NCI-H510A (cell line): Measurements from ENCODE around the gene KAT6B.
"Not testable (repeated sequence)": the region's sequence is repeated elsewhere in the genome, so short reads cannot be mapped to it uniquely, and the experiment has no call there.

Experiments
- DNase-seq: peaks from one replicate; lab custom pipeline; 2025; lab: John Stamatoyannopoulos, UW

The KAT6B gene

DNA sequence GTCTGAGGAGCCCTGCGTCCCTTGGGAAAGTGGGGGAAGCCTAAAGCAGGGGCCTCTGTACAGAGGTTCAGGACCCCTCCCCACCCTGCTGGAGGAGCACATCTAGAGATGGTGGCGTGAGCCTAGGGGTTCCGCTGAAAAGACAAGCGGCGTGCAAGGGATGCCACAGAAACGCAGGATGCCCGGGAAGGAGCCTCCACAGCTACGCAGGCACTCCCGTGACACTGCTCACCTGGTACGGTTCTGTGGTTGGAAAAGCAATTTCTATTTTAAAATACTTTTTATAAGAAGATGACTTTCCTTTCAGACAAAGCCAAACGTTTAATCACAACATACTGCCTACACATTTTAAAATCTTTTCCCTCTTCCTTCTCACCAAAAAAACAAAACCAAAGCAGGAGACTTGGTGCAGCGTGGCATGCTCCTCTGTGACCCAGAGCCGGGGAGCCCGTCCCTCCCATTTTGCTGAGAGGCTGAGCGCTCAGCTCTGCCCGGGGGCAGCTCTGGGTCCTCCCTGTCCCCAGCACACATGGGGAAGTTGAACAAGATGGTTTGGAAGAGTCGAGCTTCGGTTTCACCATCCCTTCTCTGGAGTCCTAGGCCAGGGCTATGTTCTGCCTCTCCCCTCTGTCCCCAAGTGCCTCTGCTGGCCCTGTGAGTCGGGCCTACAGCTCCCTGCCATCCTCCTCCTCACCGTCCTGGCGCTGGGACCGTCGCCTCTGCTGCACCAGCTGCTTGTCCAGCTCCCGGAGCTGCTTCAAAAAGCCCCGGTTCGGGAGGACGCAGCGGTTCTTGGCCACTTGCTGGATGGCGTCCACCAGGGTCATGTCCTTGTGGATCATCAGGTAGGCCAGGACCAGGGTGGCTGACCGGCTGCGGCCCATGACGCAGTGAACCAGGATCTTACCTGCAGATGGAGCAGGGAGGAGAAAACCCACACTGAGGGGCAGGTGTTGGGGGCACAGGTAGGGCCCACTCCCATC is 211.1 kb downstream of the KAT6B start:
- DNase-seq: no peak

DNA sequence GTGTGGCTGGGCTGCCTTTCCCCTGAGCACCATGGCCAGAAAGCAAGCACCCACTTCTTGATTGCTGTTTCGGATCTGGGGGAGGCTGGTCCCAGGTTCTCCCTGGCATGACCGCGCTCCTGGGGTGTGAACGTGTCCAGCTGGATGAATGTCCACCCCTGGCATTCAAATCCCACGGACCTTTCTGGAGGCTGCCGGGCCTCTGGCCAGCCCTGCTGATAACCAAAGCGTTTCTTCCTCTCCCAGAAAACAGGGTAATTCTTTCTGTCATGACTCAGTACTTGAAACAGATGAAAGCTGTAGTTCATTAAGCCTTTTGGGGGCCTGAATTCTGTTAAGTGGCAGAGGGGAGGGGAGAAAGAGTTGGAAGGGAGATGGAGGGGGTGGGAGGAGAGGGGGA is 211.9 kb downstream of the KAT6B start:
- no peak for DNase-seq

DNA sequence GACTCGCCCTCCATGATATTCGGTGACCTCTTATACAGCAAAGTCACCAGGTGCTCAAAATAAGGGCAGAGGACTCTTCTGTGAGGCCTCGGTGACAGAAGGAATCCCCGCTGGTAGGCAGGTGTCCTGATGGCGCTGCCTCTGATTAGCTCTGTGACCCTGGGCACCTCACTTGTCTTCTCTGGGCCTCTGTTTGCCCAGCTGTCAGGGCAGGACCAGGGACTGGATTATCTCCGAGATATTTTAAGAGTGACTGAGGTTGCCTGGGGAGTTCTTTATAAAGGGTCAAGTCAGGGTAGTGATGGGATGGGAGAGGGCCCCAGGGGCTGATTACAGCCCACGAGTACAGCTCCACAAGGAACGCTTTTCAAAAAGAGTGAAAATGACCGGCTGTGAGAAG is 214.2 kb downstream of the KAT6B start:
- peak; percentile 57 for DNase-seq

DNA sequence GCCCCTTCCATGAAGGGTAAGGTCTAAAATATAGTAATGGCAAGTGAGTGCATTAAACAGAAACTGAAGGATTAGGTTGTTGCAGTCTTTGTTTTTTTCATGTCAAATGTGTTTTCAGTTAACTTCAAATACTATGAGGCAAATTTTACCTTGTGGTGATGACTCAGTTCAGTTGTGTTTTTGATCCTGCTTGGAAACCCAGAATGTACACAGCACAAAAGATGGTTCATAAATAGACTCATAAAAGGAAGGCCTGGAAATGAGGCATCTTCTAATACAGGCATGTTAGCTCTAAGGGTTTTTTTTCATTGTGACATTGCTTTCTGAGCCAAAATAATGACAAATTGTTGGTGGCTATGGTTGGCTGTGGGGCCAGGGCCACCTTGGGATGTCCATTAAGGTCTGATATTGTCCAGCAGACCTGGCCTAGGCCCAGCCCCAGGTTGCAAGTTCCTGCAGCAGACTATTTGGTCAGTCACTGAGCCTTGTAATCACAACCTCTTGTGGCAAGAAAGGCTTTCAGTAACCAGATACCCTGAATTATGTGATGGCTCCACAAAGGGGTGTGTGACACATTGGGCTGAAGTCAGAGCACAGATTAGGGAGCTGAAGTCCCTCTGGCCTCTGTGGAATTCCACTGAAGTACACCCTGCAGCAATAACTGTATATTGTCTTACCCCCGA is 216.0 kb downstream of the KAT6B start:
- no peak for DNase-seq

DNA sequence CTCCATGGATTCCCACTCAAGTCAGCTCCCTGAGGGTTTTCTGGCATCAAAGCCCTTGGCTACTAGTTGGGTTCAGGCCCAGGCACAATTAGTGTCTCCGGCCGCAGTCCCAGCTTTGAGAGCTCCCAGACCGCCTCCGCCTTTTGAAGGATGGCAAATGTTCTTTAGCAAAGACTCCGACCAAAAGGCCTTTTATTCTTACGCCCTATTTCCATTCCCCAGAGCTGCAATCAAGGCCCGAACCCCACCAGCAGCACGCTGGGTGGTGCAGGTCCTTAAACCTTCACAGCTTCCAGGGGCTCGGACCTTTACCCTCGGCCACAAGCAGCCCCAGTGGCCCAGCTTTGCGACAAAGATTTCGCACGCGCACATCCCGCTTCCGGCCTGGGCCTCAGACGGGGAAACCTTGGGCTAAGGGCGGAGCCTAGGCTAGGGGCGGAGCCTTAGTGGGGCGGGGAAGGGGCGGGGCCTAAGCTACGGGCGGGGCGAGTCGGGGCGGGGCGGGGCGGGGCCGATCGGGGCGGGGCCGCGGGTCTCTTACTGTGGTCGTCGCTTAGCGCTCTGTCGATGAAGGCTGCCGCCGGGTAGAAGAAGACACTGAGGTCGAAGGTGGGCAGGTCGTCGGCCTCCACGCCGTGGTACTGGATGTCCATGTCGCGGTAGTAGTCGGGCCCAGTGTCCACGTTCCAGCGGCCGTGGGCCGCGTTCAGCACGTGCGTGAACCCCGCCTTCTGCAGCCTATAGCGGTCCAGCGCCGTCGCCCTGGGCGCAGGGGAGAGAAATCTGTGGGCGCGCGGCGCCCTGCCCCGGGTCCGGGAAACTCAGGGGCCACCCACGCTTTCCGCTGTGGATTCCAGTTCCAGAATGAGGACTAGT is 217.1 kb downstream of the KAT6B start:
- DNase-seq: no peak

DNA sequence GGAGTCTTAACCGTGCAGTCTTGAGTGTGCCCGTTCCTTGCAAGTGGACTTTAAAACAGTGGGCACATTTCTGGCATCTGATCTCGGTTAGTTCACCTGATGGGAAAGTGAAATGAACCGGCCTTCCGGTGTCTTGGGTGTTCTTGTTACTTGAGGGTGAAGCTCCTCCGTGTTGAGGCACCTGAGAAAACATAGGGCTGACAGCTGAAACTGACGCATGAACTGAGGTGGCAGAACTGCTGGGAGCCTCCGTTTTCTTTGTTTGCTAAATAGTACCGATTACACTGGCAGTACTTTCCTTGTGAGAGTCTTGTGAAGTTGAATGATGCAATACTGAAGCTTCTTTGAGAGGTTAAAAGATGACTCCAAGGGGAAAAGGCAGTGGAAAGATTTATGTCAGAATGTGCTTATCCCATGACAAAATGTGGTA is 222.3 kb downstream of the KAT6B start:
- no peak for DNase-seq

DNA sequence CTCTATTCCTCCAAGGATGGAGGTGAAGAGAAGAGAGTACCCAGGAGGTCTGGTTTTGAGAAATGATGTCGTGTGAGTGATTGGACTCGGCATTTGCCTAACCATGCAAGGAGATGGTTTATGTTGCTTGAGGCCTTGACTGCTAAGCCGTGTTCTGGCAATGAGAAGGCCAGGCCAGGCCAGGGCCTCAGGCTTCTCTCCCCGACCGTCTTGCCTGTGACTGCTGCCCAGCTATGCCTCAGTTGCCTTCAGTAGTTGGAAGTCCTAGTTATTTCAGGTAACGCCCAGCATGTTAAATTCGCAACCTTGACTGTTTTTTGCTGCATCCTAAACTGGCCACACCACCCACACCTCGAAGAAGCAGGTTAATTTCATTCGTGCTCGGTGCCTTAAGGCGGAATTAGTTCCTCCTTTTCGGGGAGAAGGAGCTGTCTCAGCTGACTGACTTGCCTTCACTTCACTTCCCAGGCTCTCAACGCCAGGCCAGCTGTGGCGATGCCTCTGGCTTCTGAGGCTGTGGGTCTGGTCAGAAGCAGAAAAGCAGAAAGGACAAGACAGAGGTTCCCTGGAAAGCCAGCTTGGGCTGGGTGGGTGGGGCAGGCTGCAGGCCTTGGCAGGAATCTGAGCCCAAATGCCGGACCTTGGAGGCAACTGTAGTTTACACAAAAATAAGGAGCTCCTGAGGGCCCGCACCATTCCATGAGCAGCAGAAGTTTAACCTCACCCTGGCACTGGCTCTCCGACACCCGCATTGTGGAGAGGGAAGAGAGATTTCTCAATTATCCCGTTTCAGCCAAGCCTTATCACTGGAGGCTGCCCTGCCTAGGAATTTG is 223.1 kb downstream of the KAT6B start:
- DNase-seq: no peak

DNA sequence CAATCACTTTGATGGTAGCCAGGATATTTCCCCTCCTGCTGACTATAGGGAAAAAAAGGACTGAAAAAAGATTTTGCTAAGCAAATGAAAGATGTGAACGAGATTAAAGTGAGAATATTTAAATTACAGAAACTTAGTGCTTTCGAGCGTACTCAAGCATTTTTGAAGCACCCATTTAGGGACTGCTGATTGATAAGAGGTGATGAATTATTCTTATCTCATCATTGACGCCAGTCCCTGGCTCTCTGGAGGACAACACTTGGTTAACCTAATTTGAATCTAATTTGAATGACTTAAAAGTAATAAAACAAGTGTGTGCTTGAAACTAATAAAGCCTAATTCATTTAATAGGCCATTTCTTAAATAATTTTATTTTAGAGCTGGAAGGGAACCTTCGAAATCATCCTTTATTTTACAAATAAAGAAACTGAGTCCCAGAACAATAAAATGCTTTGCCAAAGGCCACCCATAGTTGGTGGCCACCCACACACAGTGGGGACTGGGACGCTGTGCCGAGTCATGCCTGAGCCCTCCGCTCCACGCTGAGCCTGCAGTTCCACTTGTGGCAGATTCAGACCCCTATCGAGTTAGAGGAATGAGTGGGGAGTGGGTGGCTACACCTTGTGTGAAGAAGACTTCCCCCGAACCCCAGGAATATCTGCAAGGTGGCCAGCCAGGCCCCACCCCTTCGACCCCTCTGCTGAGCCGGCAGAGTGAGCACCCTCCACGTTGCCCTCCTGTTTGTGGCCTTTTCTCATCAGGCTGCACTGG is 223.9 kb downstream of the KAT6B start:
- no peak for DNase-seq

DNA sequence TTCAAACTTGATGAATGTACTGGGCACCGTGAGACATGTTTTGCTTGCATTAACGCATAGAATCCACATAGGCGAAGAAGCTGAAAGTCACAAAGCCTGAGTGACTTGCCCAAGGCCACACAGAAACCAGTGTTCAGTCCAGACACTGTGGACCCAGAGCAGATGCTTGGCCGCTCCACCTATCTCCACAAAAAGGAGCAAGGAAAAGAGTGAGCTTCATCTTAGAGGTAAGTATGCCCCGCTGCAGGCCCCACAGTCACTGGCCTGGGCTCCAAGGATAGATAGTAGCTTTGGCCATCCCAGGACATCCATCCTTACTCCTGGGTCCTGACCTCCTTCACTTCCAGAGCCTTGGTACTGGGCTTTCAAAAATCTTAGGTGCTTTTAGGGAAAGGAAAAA is 224.9 kb downstream of the KAT6B start:
- no peak for DNase-seq

DNA sequence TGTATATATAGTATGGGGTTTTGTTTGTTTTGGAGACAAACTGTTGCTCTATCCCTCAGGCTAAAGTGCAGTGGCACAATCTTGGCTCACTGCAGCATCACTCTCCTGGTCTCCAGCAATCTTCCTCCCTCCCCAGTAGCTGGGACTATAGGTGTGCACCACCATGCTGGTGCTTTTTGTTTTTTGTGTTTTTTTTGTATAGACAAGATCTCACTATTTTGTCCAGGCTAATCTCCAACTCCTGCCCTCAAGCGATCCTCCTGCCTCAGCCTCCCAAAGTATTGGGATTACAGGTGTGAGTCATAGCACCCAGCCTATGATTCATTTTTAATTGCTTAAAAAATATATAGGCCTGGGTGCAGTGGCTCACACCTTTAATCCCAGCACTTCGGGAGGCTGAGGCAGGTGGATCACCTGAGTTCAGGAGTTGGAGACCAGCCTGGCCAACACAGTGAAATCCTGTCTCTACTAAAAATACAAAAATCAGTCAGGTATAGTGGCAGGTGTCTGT is 229.6 kb downstream of the KAT6B start:
- not testable (repeated sequence) for DNase-seq

DNA sequence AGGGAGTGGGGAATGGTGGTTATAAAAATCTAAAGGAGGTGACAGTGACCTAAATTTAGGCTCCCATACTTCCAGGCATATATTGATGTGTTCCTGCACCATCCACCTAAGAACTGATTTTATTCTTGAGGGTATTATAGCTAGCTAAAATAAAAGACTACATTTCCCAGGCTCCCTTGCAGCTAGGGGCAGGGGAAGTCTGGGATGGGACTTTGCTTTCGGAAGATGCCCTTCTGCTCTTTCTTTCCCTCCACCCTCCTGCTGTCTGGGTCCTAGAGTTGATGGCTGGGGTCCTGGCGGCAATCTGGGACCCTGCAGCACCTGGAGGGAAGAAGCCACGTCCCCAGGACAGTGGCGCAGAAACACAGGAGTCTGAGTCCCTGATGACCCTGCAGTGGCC is 231.3 kb downstream of the KAT6B start:
- no peak for DNase-seq

DNA sequence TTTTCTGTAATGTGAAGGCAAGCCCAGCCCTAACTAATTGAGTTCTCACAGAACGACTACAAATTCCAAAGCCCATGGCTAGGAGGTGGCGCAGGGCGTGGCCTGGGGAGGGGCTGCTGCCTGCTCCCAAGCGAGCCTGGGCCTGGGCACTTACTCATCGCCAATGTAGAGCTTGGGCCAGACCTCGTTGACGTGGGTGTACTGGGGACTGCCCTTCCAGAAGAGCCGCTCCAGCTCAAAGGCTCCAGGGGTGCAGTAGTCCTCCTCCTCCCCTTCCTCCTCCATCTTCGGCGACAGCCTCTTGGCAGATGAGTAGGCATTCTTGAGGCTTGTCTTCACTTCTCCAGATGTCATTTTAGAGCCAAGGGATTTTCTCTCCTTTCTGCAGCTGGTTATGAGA is 231.8 kb downstream of the KAT6B start:
- no peak for DNase-seq

DNA sequence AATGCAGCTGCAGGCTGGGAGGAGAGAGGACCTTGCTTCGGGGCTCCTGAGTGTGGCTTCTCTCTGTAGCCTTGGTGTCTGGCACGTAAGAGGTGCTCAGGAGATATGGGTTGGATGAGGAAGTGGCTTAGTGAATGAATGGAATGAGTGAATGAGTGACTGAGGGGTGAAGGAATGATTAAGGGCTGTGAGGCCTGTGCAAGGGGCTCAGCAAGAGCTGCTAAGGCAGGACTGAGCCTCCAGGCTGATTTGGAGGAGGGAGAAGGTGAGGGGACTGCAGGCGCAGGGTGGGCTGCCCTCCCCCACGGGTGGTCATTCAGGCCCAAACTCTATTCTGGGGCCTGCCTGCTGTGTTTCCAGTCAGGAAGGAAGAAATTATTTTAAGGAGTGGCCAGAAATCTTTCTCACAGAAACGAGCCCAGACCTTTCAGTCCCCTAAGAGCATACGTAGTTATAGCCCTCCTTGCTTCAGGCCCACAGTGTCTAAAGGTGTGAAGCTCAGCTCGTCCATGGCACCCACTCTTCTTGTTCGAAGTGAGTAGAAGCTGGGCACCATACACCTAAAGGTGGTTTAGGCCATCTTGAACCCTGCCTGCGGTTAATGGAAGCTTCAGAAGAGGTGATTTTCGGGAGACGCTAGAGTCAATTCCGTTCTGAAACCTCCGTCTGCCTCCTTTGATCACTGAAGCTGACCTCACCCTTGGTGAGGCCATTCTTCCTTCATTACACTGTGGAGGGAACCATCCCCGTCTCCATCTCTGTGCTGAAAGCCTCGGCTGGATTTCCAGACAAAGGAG is 235.5 kb downstream of the KAT6B start:
- no peak for DNase-seq

DNA sequence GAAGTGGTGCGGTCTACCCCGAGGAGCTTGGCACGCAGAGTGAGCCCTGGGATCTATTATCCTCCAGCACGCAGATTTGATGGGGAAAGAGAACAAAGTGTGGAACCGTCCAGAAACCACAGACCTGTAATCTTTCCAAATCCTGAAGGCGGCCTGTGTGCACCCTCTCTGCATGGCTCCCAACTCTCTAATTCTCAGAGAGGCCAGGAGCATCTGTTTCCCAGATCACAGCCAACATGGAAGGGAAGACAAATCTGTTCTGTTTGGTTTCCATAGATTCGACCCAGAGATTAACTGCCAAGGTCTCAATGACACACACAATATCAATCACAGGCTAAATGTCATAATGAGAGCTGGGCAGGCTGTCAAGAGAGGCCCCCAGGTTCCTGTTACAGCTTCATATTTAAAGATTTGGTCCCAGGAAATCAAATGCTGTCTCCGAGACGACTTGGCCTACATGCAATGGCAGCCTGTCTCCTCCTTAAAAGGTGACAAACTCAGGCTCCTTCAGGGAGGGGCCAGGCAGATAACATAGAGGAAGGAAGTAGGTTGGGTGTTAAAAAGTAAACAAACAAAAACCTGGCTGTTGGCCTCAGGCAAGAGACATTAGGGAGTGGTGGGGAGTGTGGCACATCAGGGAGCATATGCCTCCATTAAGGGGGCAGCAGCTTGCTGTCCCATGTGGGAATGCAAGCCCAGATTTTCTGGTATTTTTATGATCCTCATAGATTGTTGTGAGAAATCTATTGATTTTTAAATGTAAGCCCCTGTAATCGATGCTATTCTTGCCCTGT is 236.3 kb downstream of the KAT6B start:
- no peak for DNase-seq

DNA sequence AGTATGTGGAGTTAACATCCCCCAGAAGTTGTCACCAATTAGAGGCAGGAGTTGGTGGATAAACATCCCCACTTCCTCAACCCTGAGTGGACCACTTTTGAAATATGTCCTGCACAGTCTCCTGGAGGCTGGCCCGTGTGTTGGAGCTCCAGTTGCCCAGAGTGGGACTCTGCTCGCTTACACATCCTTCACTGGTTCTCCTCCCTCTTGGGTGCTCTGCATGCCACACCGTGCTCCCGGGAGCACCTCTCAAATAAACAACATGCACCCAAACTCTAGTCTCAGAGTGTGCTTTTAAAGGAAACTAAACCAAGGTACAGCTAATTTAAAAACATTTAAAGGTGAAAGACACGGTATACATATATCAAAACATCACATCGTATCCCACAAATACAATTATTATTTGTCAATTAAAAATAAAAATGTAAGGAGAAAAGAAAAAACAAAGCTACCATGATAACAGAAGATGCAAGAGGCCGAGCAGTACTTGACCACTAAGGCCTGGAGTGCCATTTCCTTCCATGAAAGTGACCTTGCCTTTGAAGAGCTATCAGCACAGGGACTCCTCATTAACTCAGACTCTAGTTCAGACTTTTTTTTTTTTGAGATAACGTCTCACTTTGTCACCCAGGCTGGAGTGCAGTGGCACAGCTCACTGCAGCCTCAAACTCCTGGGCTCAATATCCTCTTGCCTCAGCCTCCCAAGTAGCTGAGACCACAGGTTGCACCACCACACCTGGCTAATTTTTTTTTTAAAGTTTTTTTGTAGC is 237.2 kb downstream of the KAT6B start:
- DNase-seq: no peak

DNA sequence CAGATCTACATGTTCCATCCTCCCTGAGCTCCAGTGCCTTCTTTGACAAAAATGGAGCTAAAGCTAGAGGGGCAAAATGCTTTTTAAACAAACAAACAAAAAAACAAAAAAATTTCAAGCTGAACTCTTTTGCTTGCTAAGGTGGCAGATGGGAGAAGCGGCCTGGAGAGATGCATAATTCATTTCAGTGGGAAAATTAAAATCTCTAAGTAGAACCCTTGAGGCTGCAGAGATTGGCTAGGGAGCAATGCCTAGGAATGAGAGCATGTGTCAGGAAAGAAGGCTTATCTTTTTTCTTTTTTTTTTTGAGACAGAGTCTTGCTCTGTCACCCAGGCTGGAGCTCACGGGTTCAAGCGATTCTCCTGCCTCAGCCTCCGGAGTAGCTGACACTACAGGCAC is 238.7 kb downstream of the KAT6B start:
- no peak for DNase-seq

DNA sequence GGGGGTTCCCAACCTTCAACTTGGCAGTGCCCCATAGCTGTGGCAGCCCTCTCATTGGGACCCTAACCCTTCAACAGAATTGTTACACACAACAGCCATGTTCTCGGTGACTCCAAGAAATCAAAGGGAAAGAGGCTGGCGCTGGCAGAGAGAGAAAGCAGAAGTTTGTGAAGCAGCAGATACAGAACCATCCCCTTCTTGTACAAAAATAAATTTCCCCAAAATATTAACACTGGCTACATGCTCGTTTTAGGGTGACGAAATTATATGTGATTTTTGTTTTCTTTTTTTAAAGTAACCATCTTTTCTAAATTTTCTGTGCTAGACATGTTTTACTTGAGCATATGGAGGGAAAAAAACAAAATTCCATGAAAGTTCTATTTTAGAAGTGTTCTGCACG is 239.9 kb downstream of the KAT6B start:
- no peak for DNase-seq

DNA sequence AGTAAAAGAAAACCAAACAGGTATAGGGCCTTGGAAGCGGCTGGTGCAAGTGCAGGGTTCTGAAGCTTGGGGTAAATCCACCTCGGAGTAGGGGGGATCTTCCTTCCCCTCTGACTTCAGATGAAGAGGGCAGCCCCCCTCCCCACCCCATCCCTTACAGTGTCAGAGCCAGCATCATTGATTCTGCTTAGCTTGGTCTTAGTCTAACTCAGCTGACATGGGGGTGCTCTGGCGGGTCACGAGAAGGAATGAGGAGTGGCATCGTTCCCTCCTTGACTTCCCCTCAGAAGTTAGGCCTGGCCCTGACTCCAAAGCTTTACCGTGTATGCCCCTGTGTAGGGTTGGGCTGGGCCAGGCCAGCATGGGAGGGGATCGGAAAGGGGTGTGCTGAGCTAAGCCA is 240.9 kb downstream of the KAT6B start:
- no peak for DNase-seq
